Hindlimb muscle (tissue), 1 donor: Measurements from ENCODE around the gene MAP3K6. TPM values are rescaled to one million over a fixed set of nuclear protein-coding genes. Genes with fewer than 3 reads are reported as not detected.

Experiments
- polyA plus RNA-seq: library from polyadenylated mRNA; unstranded; fragments of 120-200 nt; gene quantifications from one replicate; pipeline ENCODE4 v1.2.1, GENCODE V29; 2013; ENCODE audit not compliant: insufficient read length

The MAP3K6 gene
- polyA plus RNA-seq, 1 donor: 14.9 TPM

Other genes starting within 250 kb of the MAP3K6 start
- gene SLC9A1, start 211.8 kb downstream of the MAP3K6 start, polyA plus RNA-seq: 12.8 TPM
- 33.4 TPM for gene WDTC1, start 132.3 kb downstream of the MAP3K6 start, polyA plus RNA-seq
- 25.5 TPM for gene TMEM222, start 44.8 kb downstream of the MAP3K6 start, polyA plus RNA-seq
- gene SYTL1, start 24.9 kb downstream of the MAP3K6 start, polyA plus RNA-seq: 1.5 TPM
- gene FCN3, start 7.9 kb upstream of the MAP3K6 start, polyA plus RNA-seq: 0.50 TPM
- not detected for gene CD164L2, start 16.4 kb upstream of the MAP3K6 start, polyA plus RNA-seq
- gene GPR3, start 25.7 kb upstream of the MAP3K6 start, polyA plus RNA-seq: 0.49 TPM
- gene WASF2, start 123.2 kb upstream of the MAP3K6 start, polyA plus RNA-seq: 79.4 TPM
- 128 TPM for gene AHDC1, start 237.2 kb upstream of the MAP3K6 start, polyA plus RNA-seq